ACHN (cell line): ENCODE measurements around the gene GREM2.

Experiments used
- DNase-seq: peaks from one replicate; pipeline ENCODE4 v3.0.0-alpha.2; 2015
- in situ Hi-C: cut with HindIII; loops from 2 replicates; pipeline ENCODE4 v1.10.0; 2017; ENCODE audit warnings: low sequenced_read_pairs, low pct_ligation_motif_present, low pct_unique_long_range_greater_than_20kb

Gene GREM2

GRCh38 chr1:240613356-240614142, 1.6 kb upstream of the GREM2 start:
- in situ Hi-C loops: no loop called here
- no peak for DNase-seq

DNA sequence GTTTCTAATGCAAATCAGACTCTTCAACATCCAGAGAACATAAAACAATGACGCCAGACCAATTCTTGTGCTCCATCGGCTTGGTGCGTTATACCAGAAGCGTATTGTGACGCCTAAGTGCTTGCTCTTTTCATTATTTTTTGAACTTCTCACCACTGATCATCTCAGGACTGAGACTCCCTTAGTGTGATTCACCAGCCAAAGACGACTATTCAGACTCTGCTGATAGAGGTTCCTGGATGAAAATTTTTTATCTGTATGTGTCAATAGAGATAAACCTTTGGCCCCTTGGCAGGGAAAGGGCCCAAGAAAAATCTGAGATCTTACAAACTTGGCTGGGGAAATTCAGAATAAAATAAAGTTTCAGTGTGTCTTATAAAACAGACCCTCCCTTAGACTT, 856 bp upstream of the GREM2 start:
- no peak for DNase-seq
- in situ Hi-C loops: no loop called here

GRCh38 chr1:240611228-240611618, 732 bp downstream of the GREM2 start:
- in situ Hi-C loops: no loop called here
- no peak for DNase-seq

DNA sequence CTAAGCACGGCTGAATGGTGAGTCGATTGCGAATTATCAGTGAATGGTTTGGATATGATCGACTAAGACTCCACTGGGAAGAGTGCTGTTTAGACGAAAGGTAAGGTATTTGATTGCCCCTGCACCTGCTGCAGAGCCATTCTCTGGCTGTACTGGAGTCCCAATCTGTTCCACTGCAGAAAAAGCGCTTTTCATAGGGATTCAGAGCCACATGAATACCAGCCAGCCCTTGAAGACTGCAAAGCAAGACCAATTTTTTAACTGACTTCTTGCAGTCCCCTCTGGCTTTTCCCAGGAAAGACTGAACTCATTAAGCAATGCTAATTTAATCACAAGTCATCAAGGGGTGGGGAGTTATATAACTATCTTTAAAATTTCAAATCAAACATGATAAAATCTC, 1.3 kb downstream of the GREM2 start:
- in situ Hi-C loops: no loop called here
- no peak for DNase-seq

DNA sequence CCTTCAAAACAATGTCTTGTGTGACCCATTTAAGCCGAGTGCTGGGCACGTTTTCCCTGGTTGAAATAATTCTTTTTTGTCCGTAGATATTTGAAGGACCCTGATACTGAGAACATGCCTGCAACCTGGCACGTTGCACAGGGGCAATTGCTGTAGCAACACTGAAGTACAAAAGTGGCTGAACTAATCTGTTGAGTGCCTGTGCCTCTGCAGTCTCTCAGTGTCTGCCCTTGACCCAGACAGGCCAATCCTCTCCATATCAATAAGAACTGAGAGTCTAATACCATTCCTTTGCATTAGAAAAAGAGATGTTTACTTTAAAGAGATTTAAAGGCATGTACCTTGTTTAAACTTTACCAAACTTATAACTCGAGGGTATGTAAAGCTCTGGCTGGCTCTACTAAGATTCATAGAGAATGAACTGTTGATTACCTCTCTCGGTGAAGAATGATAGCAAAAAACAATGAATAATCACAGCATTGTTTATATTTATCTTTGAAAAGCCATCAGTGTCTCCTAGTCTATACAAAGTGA, 2.4 kb downstream of the GREM2 start:
- in situ Hi-C loops: no loop called here
- DNase-seq: no peak

GRCh38 chr1:240608707-240609106, 3.2 kb downstream of the GREM2 start:
- in situ Hi-C loops: no loop called here
- peak; percentile 50 for DNase-seq

- in situ Hi-C loops: no loop called here
- DNase-seq: no peak
Observed at GRCh38 chr1:240607006-240607405, 4.9 kb downstream of the GREM2 start.

GRCh38 chr1:240602189-240602588, 9.8 kb downstream of the GREM2 start:
- in situ Hi-C loops: no loop called here
- peak; percentile 18 for DNase-seq

- in situ Hi-C loops: no loop called here
Observed at GRCh38 chr1:240599830-240600229, 12.1 kb downstream of the GREM2 start.

GRCh38 chr1:240599299-240599698, 12.7 kb downstream of the GREM2 start:
- in situ Hi-C loops: no loop called here
- DNase-seq: no peak

More at GRCh38 chr1:240599830-240600229, 12.1 kb downstream of the GREM2 start:
- no peak for DNase-seq

DNA sequence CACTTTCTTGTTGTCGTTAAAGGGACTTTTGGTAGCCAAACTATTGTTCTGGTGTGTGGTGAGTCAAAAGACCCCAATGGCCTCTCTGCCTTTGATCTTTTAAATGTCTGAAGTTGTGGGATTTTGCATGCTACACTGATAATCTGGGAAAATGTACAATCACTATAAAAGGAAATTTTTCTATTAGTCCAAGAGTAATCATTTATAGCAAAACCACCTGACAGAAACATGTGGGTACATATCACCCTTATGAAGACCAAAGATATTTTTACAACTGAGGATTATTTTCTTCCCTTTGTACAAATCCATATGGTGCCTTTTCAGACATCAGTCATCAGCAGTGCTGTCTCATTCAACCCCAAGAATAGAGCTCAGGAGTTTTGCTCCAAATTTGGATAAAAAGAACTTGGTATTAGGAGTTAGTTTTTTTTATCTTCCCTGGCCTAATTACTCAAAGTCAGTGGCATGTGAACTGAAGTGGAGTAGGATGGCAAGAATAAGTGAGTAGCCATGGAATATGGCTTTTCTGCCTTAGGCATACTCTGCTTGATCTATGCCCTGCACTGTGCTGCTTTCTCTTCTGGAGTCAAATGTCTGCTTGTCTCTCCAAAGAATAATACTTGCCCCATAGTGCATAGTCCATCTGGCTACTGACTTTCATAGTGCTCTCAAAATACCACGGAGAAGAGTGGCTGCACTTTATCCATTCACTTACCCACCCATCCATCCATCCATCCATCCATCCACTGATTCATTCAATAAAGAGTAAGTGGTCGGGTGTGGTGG, 13.5 kb downstream of the GREM2 start:
- DNase-seq: no peak

GRCh38 chr1:240597153-240597745, 14.7 kb downstream of the GREM2 start:
- no peak for DNase-seq
- in situ Hi-C loops: no loop called here

More for the DNA sequence above, 13.5 kb downstream of the GREM2 start:
- in situ Hi-C loops: no loop called here

- no peak for DNase-seq
- in situ Hi-C loops: no loop called here
Observed at GRCh38 chr1:240595476-240595875, 16.5 kb downstream of the GREM2 start.

DNA sequence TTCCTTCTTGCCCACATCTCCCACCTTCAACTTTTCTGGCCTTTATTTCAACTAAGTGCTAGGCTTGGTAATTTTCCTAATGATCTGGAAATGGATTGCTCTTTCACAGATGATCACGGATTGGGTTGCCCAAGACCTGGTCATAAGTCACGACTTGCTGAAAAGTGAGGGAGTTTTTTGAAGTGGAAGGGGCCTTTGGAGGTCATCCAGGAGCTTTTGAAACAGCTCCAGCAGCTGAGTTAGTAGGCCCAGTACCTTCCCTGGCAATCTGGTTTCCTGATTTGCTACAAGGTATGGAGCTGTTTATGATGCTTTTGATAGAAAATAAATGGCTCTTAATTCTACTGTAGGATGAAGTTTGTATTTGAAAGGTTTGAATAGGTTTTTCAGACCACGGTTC, 20.4 kb downstream of the GREM2 start:
- DNase-seq: no peak
- in situ Hi-C loops: no loop called here

DNA sequence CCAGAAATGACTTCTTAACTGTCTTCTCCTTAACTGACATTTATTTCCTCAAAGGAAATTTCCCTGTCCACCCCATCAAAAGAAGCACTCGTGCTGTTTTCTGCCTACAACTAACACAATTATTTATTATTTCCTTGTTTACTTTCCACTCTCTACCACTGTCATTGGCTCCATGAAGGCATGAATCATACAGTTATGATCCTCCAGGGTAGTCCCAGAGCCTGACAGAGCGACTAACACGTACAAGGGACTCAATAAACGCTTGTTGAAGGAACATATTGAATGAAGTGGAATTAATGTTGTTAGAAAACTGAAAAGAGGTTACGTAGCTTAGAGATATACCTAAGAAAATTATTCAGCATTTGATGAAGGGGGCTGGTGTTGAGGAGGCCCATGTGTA, 20.9 kb downstream of the GREM2 start:
- no peak for DNase-seq
- in situ Hi-C loops: no loop called here

- DNase-seq: no peak
- in situ Hi-C loops: no loop called here
Observed at GRCh38 chr1:240589585-240590110, 22.3 kb downstream of the GREM2 start.

- DNase-seq: no peak
- in situ Hi-C loops: no loop called here
Observed at GRCh38 chr1:240586006-240586405, 25.9 kb downstream of the GREM2 start.

DNA sequence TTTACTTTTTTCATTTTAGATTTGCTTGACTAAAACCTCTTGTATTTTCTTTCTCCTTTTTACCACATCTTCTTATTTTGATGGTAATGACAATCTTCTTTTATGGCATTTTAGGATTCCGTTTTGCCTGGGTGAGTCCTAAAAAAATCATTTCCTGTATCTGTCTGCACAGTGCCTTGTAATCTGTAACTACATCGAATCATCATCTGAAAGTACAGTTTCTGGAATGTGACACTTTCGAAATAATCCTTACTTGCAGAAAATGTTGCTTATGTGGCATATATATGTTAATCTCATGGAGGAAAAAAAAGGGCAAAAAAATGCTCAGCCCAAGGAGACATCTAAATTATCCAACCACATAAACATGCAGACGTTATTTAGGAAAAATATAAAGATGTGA, 29.0 kb downstream of the GREM2 start:
- in situ Hi-C loops: no loop called here
- DNase-seq: no peak

GRCh38 chr1:240579511-240579910, 32.4 kb downstream of the GREM2 start:
- DNase-seq: no peak
- in situ Hi-C loops: no loop called here
